Astrocyte (in vitro differentiated cells and primary cell): ENCODE results near the gene SEMA6B. TPM values are rescaled to one million over a fixed set of nuclear protein-coding genes. Genes with fewer than 3 reads are reported as not detected.
A peak's percentile ranks its signal among the peaks of the same experiment; 100 is the strongest.

Experiments used
- DNase-seq: peaks from one replicate; pipeline ENCODE4 v3.0.0-alpha.2; 2010; ENCODE audit warnings: low read depth
- FAIRE-seq: peaks from 2 replicates; lab custom pipeline; 2011; peaks lifted over from hg19 to GRCh38; lab: Jason Lieb, UNC
- H2AFZ ChIP-seq: 2 replicates; pipeline ENCODE4 v1.6.0; 2012; ENCODE audit warnings: low read depth, low read length, inconsistent platforms
- H3K27ac ChIP-seq: 2 replicates; pipeline ENCODE4 v1.5.1; 2011; ENCODE audit warnings: low read depth, low read length, inconsistent platforms
- H3K27me3 ChIP-seq: 2 replicates; pipeline ENCODE4 v1.6.0; 2011; ENCODE audit warnings: low read length, inconsistent platforms; ENCODE audit not compliant: insufficient read depth
- H3K36me3 ChIP-seq: 2 replicates; pipeline ENCODE4 v1.5.1; 2011; ENCODE audit warnings: low read length, inconsistent platforms; ENCODE audit not compliant: insufficient read depth
- H3K4me1 ChIP-seq: 2 replicates; pipeline ENCODE4 v1.5.1; 2011; ENCODE audit warnings: low read length, inconsistent platforms; ENCODE audit not compliant: insufficient read depth
- H3K4me2 ChIP-seq: 2 replicates; pipeline ENCODE4 v1.6.0; 2012; ENCODE audit warnings: low read length, inconsistent platforms
- H3K4me3 ChIP-seq: 2 replicates; pipeline ENCODE4 v1.5.1; 2011; ENCODE audit warnings: low read depth, mild to moderate bottlenecking, low read length, inconsistent platforms; ENCODE audit not compliant: insufficient read depth
- H3K79me2 ChIP-seq: 2 replicates; pipeline ENCODE4 v1.6.0; 2012; ENCODE audit warnings: mild to moderate bottlenecking, low read length, inconsistent platforms; ENCODE audit not compliant: insufficient read depth
- H3K9ac ChIP-seq: 2 replicates; pipeline ENCODE4 v1.6.0; 2012; ENCODE audit warnings: mild to moderate bottlenecking, low read length, inconsistent platforms
- H3K9me3 ChIP-seq: 2 replicates; pipeline ENCODE4 v1.5.1; 2012; ENCODE audit warnings: low read depth, mild to moderate bottlenecking, low read length, inconsistent platforms; ENCODE audit not compliant: insufficient read depth
- H4K20me1 ChIP-seq: 2 replicates; pipeline ENCODE4 v1.6.0; 2012; ENCODE audit warnings: low read length, inconsistent platforms; ENCODE audit not compliant: insufficient read depth
- H3K27ac Mint-ChIP-seq: one replicate; pipeline ENCODE4 v1.8.0; 2021; ENCODE audit warnings: mild to moderate bottlenecking, mixed read lengths; ENCODE audit not compliant: unreplicated experiment
- H3K27me3 Mint-ChIP-seq: one replicate; pipeline ENCODE4 v1.8.0; 2021; ENCODE audit warnings: low read depth, mixed read lengths; ENCODE audit not compliant: unreplicated experiment
- H3K36me3 Mint-ChIP-seq: one replicate; pipeline ENCODE4 v1.8.0; 2021; ENCODE audit warnings: low read depth, mixed read lengths; ENCODE audit not compliant: unreplicated experiment
- H3K4me1 Mint-ChIP-seq: one replicate; pipeline ENCODE4 v1.8.0; 2021; ENCODE audit warnings: low read depth, mixed read lengths; ENCODE audit not compliant: unreplicated experiment
- H3K4me3 Mint-ChIP-seq: one replicate; pipeline ENCODE4 v1.8.0; 2021; ENCODE audit warnings: mild to moderate bottlenecking, moderate library complexity, mixed read lengths; ENCODE audit not compliant: unreplicated experiment
- H3K9me3 Mint-ChIP-seq: one replicate; pipeline ENCODE4 v1.8.0; 2021; ENCODE audit warnings: mild to moderate bottlenecking, mixed read lengths; ENCODE audit not compliant: unreplicated experiment
- EZH2 ChIP-seq: IDR thresholded peaks from 2 replicates; pipeline ENCODE4 v1.6.1; 2012; ENCODE audit warnings: mild to moderate bottlenecking, low read length, inconsistent platforms; ENCODE audit not compliant: insufficient read depth
- total RNA-seq: library from RNA; stranded (reverse); gene quantifications from 2 replicates; pipeline ENCODE4 v1.2.1, GENCODE V29; 2021
- TF ChIP-seq, protein P1 (sequence below): IDR thresholded peaks from 2 replicates; pipeline ENCODE4 v1.5.1; 2011; ENCODE audit warnings: low read depth, mild to moderate bottlenecking, inconsistent platforms, low read length, moderate library complexity; ENCODE audit not compliant: insufficient read depth

Gene SEMA6B
- total RNA-seq, 1 donor from 2014 or later = 14.3 TPM

DNA sequence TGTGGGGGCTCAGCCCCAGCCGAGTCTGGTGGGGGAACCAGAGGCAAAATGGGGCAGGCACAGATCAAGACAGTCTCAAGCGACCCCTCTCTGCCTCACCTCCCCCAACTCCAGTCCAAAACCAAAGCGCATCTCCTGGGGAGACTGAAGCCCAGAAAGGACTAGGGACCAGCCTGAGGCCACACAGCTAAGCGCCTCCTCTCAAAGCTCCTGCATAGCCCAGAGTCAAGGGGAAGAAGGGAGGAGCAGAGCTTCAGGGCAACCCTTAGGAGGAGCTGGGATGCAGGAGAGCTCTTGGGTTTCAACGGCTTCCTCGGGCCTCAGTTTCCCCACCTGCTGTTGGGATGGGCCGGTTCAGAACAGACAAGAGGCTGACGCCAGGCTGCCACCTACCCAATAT, 19.9 kb upstream of the SEMA6B start:
- Mint-ChIP-seq H3K27ac (no peak overlapping the region), H3K27me3 (peaks cover 12% of the 10 kb centered on the region)

DNA sequence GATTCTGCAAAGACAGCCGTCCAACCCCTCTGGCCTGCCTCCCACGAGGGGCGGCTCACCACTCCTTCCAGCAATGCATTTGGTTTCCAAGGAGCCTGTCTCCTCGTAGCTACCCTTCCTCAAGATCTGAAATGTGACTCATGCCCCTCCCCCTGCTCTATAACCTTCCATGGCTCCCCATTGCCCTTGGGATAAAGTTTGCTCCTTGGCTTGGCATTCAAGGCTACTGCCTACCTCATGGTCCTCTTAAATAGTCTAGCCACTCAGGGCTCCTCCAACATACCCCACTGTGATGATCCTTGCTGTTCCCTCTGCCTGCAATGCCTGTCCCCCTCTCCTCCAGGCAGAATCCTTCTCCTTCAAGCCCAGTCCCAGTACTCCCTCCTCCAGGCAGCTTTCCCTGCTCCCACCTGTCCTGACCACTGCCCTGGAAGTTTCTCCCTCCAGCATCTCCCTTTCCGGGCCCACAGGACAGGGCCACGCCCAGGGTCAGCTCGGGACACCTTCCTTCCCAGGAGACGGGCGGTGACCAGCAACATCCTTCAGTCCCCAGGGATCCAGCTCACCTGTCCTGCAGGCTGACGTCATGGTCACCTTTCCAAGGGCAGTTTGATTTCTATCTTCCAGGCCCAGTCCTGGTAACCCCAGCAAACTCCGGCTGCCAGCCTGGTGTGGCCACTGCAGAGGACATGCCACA, 19.2 kb upstream of the SEMA6B start:
- Mint-ChIP-seq H3K9me3 (no peaks in the 10 kb centered on the region), H3K36me3 (peaks cover 2% of the 10 kb centered on the region), H3K27me3 (peaks cover 12% of the 10 kb centered on the region), H3K27ac (peak overlapping the region; percentile 4), H3K4me1 (peaks cover 6% of the 10 kb centered on the region), H3K4me3 (peak overlapping the region; percentile 4)
- Histone ChIP-seq H3K4me2 (no peak overlapping the region), H3K9me3 (no peaks in the 10 kb centered on the region), H3K4me3 (no peak overlapping the region), H3K27me3 (peaks cover 27% of the 10 kb centered on the region), H4K20me1 (no peaks in the 10 kb centered on the region), H2AFZ (no peak overlapping the region), H3K9ac (no peak overlapping the region), H3K4me1 (peaks cover 15% of the 10 kb centered on the region), H3K79me2 (no peaks in the 10 kb centered on the region), H3K36me3 (no peaks in the 10 kb centered on the region), H3K27ac (no peak overlapping the region)
- TF ChIP-seq, protein P1, sequence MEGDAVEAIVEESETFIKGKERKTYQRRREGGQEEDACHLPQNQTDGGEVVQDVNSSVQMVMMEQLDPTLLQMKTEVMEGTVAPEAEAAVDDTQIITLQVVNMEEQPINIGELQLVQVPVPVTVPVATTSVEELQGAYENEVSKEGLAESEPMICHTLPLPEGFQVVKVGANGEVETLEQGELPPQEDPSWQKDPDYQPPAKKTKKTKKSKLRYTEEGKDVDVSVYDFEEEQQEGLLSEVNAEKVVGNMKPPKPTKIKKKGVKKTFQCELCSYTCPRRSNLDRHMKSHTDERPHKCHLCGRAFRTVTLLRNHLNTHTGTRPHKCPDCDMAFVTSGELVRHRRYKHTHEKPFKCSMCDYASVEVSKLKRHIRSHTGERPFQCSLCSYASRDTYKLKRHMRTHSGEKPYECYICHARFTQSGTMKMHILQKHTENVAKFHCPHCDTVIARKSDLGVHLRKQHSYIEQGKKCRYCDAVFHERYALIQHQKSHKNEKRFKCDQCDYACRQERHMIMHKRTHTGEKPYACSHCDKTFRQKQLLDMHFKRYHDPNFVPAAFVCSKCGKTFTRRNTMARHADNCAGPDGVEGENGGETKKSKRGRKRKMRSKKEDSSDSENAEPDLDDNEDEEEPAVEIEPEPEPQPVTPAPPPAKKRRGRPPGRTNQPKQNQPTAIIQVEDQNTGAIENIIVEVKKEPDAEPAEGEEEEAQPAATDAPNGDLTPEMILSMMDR = no peak
- peak; percentile 11 for TF ChIP-seq EZH2
- no peak for DNase-seq
- no peak for FAIRE-seq

More for the DNA sequence above, 19.9 kb upstream of the SEMA6B start:
- no peaks in the 10 kb centered on the region for H3K9me3 ChIP-seq
- H3K4me2 ChIP-seq = no peak overlapping the region
- Mint-ChIP-seq H3K4me1 (peaks cover 6% of the 10 kb centered on the region), H3K9me3 (no peaks in the 10 kb centered on the region), H3K4me3 (peak overlapping the region; percentile 50), H3K36me3 (peaks cover 2% of the 10 kb centered on the region)
- TF ChIP-seq, protein P1 = no peak
- H3K27ac ChIP-seq = no peak overlapping the region
- no peak overlapping the region for H2AFZ ChIP-seq
- H3K4me3 ChIP-seq = no peak overlapping the region
- peaks cover 16% of the 10 kb centered on the region for H3K4me1 ChIP-seq
- H3K36me3 ChIP-seq = no peaks in the 10 kb centered on the region
- H4K20me1 ChIP-seq = no peaks in the 10 kb centered on the region
- DNase-seq (no peak), FAIRE-seq (no peak)
- peaks cover 27% of the 10 kb centered on the region for H3K27me3 ChIP-seq
- no peaks in the 10 kb centered on the region for H3K79me2 ChIP-seq
- no peak overlapping the region for H3K9ac ChIP-seq
